GM12872 (cell line): ENCODE measurements around the gene DDX49.

Experiments
- CTCF ChIP-seq: IDR thresholded peaks from 3 replicates; pipeline ENCODE4 v1.5.1; 2011; ENCODE audit warnings: low read depth, mild to moderate bottlenecking, low read length, moderate library complexity; ENCODE audit not compliant: insufficient read depth

Gene DDX49

GRCh38 chr19:18966307-18966706 is 46.8 kb downstream of the DDX49 start:
- TF ChIP-seq CTCF = no peak

- no peak for TF ChIP-seq CTCF
These were observed 48.0 kb downstream of the DDX49 start for GRCh38 chr19:18967358-18968146.

- no peak for TF ChIP-seq CTCF
These were observed 50.6 kb downstream of the DDX49 start for GRCh38 chr19:18969931-18970659.

GRCh38 chr19:18972301-18972811 is 52.8 kb downstream of the DDX49 start:
- TF ChIP-seq CTCF = no peak

- no peak for TF ChIP-seq CTCF
These were observed 53.3 kb downstream of the DDX49 start for GRCh38 chr19:18972851-18973250.

- TF ChIP-seq CTCF = no peak
These were observed 55.5 kb downstream of the DDX49 start for GRCh38 chr19:18975011-18975410.

GRCh38 chr19:18975869-18976268 is 56.4 kb downstream of the DDX49 start:
- no peak for TF ChIP-seq CTCF
